ENCODE data around the gene PEX11G.

DNA sequence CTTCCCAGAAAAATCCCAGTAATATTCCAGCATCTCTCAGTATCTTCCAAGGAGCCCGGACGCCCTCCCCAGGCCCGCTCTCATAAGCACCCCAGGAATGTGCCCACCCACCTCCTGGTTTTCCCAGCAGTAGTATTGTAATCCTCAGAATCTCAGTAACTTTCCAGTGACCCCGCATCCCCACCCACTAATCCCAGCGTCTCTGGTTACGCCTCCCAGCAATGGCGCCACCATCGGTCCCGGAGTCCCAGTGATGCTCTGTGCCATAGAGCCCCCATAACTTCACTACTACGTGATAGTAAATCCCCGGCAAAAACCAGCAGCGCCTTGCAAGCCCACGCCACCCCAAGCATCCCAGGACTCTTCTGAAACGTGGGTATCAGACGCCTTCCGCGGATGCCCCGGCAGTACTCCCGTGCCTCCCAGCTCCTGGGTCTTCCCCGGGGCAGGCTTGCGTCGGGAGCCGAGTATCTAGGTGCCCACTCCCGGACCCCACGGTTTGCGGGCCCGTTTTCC, 45.8 kb upstream of the PEX11G start:
- TF ChIP-seq EZH2 (IDR thresholded peaks at IDR 0.05; ENCODE audit: borderline replicate concordance, insufficient read depth, low read length, poor library complexity, severe bottlenecking) (no peak), RAD21 (conservative IDR thresholded peaks at IDR 0.05) (no peak), CTCF (IDR thresholded peaks at IDR 0.05; ENCODE audit: poor library complexity, severe bottlenecking) (peak; percentile 30), POLR2AphosphoS5 (IDR thresholded peaks at IDR 0.05) (peak; percentile 52), TAF1 (IDR thresholded peaks at IDR 0.05; ENCODE audit: low read depth) (peak; percentile 53), REST (IDR thresholded peaks at IDR 0.05; ENCODE audit: borderline replicate concordance) (peak; percentile 88), SMC3 (conservative IDR thresholded peaks at IDR 0.05; ENCODE audit: poor library complexity) (no peak), MXI1 (conservative IDR thresholded peaks at IDR 0.05; ENCODE audit: poor library complexity, severe bottlenecking) (peak; percentile 2), EP300 (conservative IDR thresholded peaks at IDR 0.05; ENCODE audit: poor library complexity, severe bottlenecking) (no peak)
